ENCODE data around the gene RNF208. TPM values are rescaled to one million over a fixed set of nuclear protein-coding genes. Genes with fewer than 3 reads are reported as not detected.

RNF208 gene
- total and polyA plus RNA-seq, 4 donors = 2.0 to 66.6 (median 33.7) TPM

DNA sequence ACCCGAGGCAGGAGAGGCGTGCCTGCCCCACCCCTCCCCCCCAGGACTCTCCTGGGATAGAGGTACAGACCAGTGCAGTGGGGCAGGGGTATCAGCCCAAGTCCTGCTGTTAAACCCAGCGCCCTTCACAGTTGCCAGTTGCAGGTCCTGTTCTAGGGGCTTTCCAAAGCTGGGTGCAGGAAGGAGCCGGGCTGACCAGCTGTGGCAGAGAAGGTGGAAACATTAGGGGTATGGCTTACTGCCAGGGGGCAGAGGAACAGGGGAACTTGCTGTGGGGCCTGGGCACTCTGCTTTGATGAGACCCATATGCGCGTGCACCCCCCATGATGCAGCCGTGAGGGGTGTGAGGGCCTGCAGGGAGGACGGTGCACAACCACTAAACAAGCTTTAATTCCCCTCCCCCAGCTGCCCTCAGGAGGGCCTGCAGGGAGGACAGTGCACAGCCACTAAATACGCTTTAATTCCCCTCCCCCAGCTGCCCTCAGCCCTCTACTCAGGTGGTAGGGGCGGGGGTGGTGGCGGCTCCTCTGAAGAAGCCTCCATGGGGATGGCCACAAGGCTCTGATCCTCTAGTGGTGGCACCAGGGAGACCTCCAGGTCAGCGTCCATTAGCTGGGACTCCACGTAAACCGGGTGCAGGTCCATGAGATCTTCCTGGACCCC is 51.4 kb downstream of the RNF208 start:
- peaks cover 29% of the 10 kb centered on the region for H3K36me3 ChIP-seq (ENCODE audit: control insufficient read depth, insufficient read depth, low read length)
- peaks cover 27% of the 10 kb centered on the region for H3K27me3 ChIP-seq (ENCODE audit: control insufficient read depth, insufficient read depth, low read length)
- no peak overlapping the region for H3K4me3 ChIP-seq (ENCODE audit: low read depth, low read length)
- no peaks in the 10 kb centered on the region for H3K9me3 ChIP-seq (ENCODE audit: control insufficient read depth, insufficient read depth, low read length)
- WGBS (ENCODE audit: insufficient coverage) = 51% methylated on average over 7 of the region's 14 CpGs
- no peak overlapping the region for H3K27ac ChIP-seq (ENCODE audit: low read depth, low read length)
- no peak for DNase-seq (ENCODE audit: low read depth in 4 of 6, low spot score in 6 of 6)
- H3K4me1 ChIP-seq (ENCODE audit: control insufficient read depth, insufficient read depth, low read length) = peaks cover 29% of the 10 kb centered on the region

Other genes with a start within 250 kb of the RNF208 start
Only the 30 nearest of the 32 such genes appear.
- 10 to 100 TPM; 15.7 to 57.5 TPM for gene PAXX, start 229.8 kb downstream of the RNF208 start, total RNA-seq
- gene PAXX, start 229.8 kb downstream of the RNF208 start, polyA plus RNA-seq (ENCODE audit: insufficient read length in 2 of 2) = 100 to 1,000 TPM in 1 of 2 donors, 10 to 100 TPM in 1; 87.9 to 108 TPM
- 1 to 10 TPM; 2.0 to 6.4 TPM for gene CLIC3, start 225.7 kb downstream of the RNF208 start, total RNA-seq
- 1 to 10 TPM in 1 of 2 donors, under 1 TPM in 1; 0.35 to 2.0 TPM for gene CLIC3, start 225.7 kb downstream of the RNF208 start, polyA plus RNA-seq (ENCODE audit: insufficient read length in 2 of 2)
- gene ABCA2, start 194.0 kb downstream of the RNF208 start, total RNA-seq = 10 to 100 TPM; 46.8 to 52.0 TPM
- 100 to 1,000 TPM; 139 to 151 TPM for gene ABCA2, start 194.0 kb downstream of the RNF208 start, polyA plus RNA-seq (ENCODE audit: insufficient read length in 2 of 2)
- gene FUT7, start 190.2 kb downstream of the RNF208 start, total RNA-seq = under 1 TPM; 0.06 to 0.40 TPM
- gene FUT7, start 190.2 kb downstream of the RNF208 start, polyA plus RNA-seq (ENCODE audit: insufficient read length in 2 of 2) = under 1 TPM; 0.51 to 0.52 TPM
- gene NPDC1, start 176.1 kb downstream of the RNF208 start, total RNA-seq = 10 to 100 TPM; 26.7 to 82.7 TPM
- gene NPDC1, start 176.1 kb downstream of the RNF208 start, polyA plus RNA-seq (ENCODE audit: insufficient read length in 2 of 2) = 100 to 1,000 TPM; 245 to 276 TPM
- gene ENTPD2, start 168.2 kb downstream of the RNF208 start, total RNA-seq = 1 to 10 TPM; 5.7 to 7.9 TPM
- 10 to 100 TPM; 49.1 to 50.7 TPM for gene ENTPD2, start 168.2 kb downstream of the RNF208 start, polyA plus RNA-seq (ENCODE audit: insufficient read length in 2 of 2)
- 10 to 100 TPM in 1 of 2 donors, 1 to 10 TPM in 1; 5.0 to 12.6 TPM for gene SAPCD2, start 151.7 kb downstream of the RNF208 start, total RNA-seq
- 10 to 100 TPM; 18.4 to 19.0 TPM for gene SAPCD2, start 151.7 kb downstream of the RNF208 start, polyA plus RNA-seq (ENCODE audit: insufficient read length in 2 of 2)
- 1 to 10 TPM; 3.5 to 8.1 TPM for gene UAP1L1, start 144.7 kb downstream of the RNF208 start, total RNA-seq
- 1 to 10 TPM; 4.4 to 6.2 TPM for gene UAP1L1, start 144.7 kb downstream of the RNF208 start, polyA plus RNA-seq (ENCODE audit: insufficient read length in 2 of 2)
- 10 to 100 TPM; 38.3 to 61.3 TPM for gene MAN1B1, start 135.3 kb downstream of the RNF208 start, total RNA-seq
- gene MAN1B1, start 135.3 kb downstream of the RNF208 start, polyA plus RNA-seq (ENCODE audit: insufficient read length in 2 of 2) = 10 to 100 TPM; 63.3 to 81.3 TPM
- 100 to 1,000 TPM in 1 of 2 donors, 10 to 100 TPM in 1; 29.8 to 101 TPM for gene DPP7, start 107.5 kb downstream of the RNF208 start, total RNA-seq
- 100 to 1,000 TPM; 127 to 144 TPM for gene DPP7, start 107.5 kb downstream of the RNF208 start, polyA plus RNA-seq (ENCODE audit: insufficient read length in 2 of 2)
- gene GRIN1, start 83.1 kb downstream of the RNF208 start, total RNA-seq = 10 to 100 TPM; 16.2 to 99.0 TPM
- gene GRIN1, start 83.1 kb downstream of the RNF208 start, polyA plus RNA-seq (ENCODE audit: insufficient read length in 2 of 2) = 100 to 1,000 TPM; 193 to 207 TPM
- under 1 TPM; 0.30 to 0.50 TPM for gene LRRC26, start 52.2 kb downstream of the RNF208 start, total RNA-seq
- gene LRRC26, start 52.2 kb downstream of the RNF208 start, polyA plus RNA-seq (ENCODE audit: insufficient read length in 2 of 2) = 1 to 10 TPM; 1.3 to 1.9 TPM
- not detected for gene TMEM210, start 50.2 kb downstream of the RNF208 start, total RNA-seq
- under 1 TPM in 1 of 2 donors, not detected in 1; 0.42 TPM for gene TMEM210, start 50.2 kb downstream of the RNF208 start, polyA plus RNA-seq (ENCODE audit: insufficient read length in 2 of 2)
- gene ANAPC2, start 33.7 kb downstream of the RNF208 start, total RNA-seq = 10 to 100 TPM; 18.4 to 30.1 TPM
- gene ANAPC2, start 33.7 kb downstream of the RNF208 start, polyA plus RNA-seq (ENCODE audit: insufficient read length in 2 of 2) = 10 to 100 TPM; 58.2 to 69.8 TPM
- gene SSNA1, start 33.6 kb downstream of the RNF208 start, total RNA-seq = 10 to 100 TPM; 28.1 to 53.5 TPM
- gene SSNA1, start 33.6 kb downstream of the RNF208 start, polyA plus RNA-seq (ENCODE audit: insufficient read length in 2 of 2) = 10 to 100 TPM; 64.1 to 66.9 TPM
- 1 to 10 TPM; 6.7 to 9.2 TPM for gene TPRN, start 21.5 kb downstream of the RNF208 start, total RNA-seq
- gene TPRN, start 21.5 kb downstream of the RNF208 start, polyA plus RNA-seq (ENCODE audit: insufficient read length in 2 of 2) = 10 to 100 TPM; 24.9 to 30.8 TPM
- gene TMEM203, start 16.6 kb downstream of the RNF208 start, total RNA-seq = 10 to 100 TPM; 28.5 to 34.1 TPM
- gene TMEM203, start 16.6 kb downstream of the RNF208 start, polyA plus RNA-seq (ENCODE audit: insufficient read length in 2 of 2) = 10 to 100 TPM; 48.8 to 50.7 TPM
- 1 to 10 TPM; 3.2 to 6.1 TPM for gene NDOR1, start 16.5 kb downstream of the RNF208 start, total RNA-seq
- gene NDOR1, start 16.5 kb downstream of the RNF208 start, polyA plus RNA-seq (ENCODE audit: insufficient read length in 2 of 2) = 10 to 100 TPM; 18.5 to 23.8 TPM
- under 1 TPM; 0.69 to 0.94 TPM for gene CYSRT1, start 2.9 kb upstream of the RNF208 start, total RNA-seq
- gene CYSRT1, start 2.9 kb upstream of the RNF208 start, polyA plus RNA-seq (ENCODE audit: insufficient read length in 2 of 2) = 1 to 10 TPM; 3.4 to 4.5 TPM
- under 1 TPM in 1 of 2 donors, not detected in 1; 0.06 TPM for gene RNF224, start 5.3 kb upstream of the RNF208 start, total RNA-seq
- gene RNF224, start 5.3 kb upstream of the RNF208 start, polyA plus RNA-seq (ENCODE audit: insufficient read length in 2 of 2) = 1 to 10 TPM; 1.3 to 2.2 TPM
- gene SLC34A3, start 8.7 kb upstream of the RNF208 start, total RNA-seq = under 1 TPM in 1 of 2 donors, not detected in 1; 0.06 TPM
- 1 to 10 TPM in 1 of 2 donors, under 1 TPM in 1; 0.95 to 1.6 TPM for gene SLC34A3, start 8.7 kb upstream of the RNF208 start, polyA plus RNA-seq (ENCODE audit: insufficient read length in 2 of 2)
- gene TUBB4B, start 19.0 kb upstream of the RNF208 start, total RNA-seq = 100 to 1,000 TPM; 152 to 247 TPM
- 100 to 1,000 TPM; 436 to 441 TPM for gene TUBB4B, start 19.0 kb upstream of the RNF208 start, polyA plus RNA-seq (ENCODE audit: insufficient read length in 2 of 2)
- not detected for gene STPG3, start 29.0 kb upstream of the RNF208 start, total RNA-seq
- gene STPG3, start 29.0 kb upstream of the RNF208 start, polyA plus RNA-seq (ENCODE audit: insufficient read length in 2 of 2) = under 1 TPM; 0.32 to 0.68 TPM
- 10 to 100 TPM; 29.6 to 31.0 TPM for gene NELFB, start 33.1 kb upstream of the RNF208 start, total RNA-seq
- 10 to 100 TPM; 79.7 to 83.7 TPM for gene NELFB, start 33.1 kb upstream of the RNF208 start, polyA plus RNA-seq (ENCODE audit: insufficient read length in 2 of 2)
- 1 to 10 TPM; 1.3 to 3.5 TPM for gene TOR4A, start 55.5 kb upstream of the RNF208 start, total RNA-seq
- gene TOR4A, start 55.5 kb upstream of the RNF208 start, polyA plus RNA-seq (ENCODE audit: insufficient read length in 2 of 2) = 1 to 10 TPM; 2.1 to 2.5 TPM
- gene NRARP, start 80.0 kb upstream of the RNF208 start, total RNA-seq = 1 to 10 TPM; 3.2 to 5.7 TPM
- 10 to 100 TPM; 14.0 to 15.8 TPM for gene NRARP, start 80.0 kb upstream of the RNF208 start, polyA plus RNA-seq (ENCODE audit: insufficient read length in 2 of 2)
- gene EXD3, start 200.9 kb upstream of the RNF208 start, total RNA-seq = 10 to 100 TPM in 1 of 2 donors, 1 to 10 TPM in 1; 9.4 to 21.7 TPM
- 10 to 100 TPM; 33.5 to 43.5 TPM for gene EXD3, start 200.9 kb upstream of the RNF208 start, polyA plus RNA-seq (ENCODE audit: insufficient read length in 2 of 2)
- 1 to 10 TPM; 1.4 to 7.1 TPM for gene NOXA1, start 201.2 kb upstream of the RNF208 start, total RNA-seq
- 10 to 100 TPM; 14.2 to 14.6 TPM for gene NOXA1, start 201.2 kb upstream of the RNF208 start, polyA plus RNA-seq (ENCODE audit: insufficient read length in 2 of 2)
- gene ENTPD8, start 219.1 kb upstream of the RNF208 start, total RNA-seq = under 1 TPM in 1 of 2 donors, not detected in 1; 0.39 TPM
- gene ENTPD8, start 219.1 kb upstream of the RNF208 start, polyA plus RNA-seq (ENCODE audit: insufficient read length in 2 of 2) = 1 to 10 TPM in 1 of 2 donors, under 1 TPM in 1; 0.90 to 1.1 TPM
- gene NSMF, start 237.1 kb upstream of the RNF208 start, total RNA-seq = 100 to 1,000 TPM in 1 of 2 donors, 10 to 100 TPM in 1; 29.7 to 103 TPM
- 100 to 1,000 TPM; 304 to 369 TPM for gene NSMF, start 237.1 kb upstream of the RNF208 start, polyA plus RNA-seq (ENCODE audit: insufficient read length in 2 of 2)